ENCODE data around the gene CYREN. TPM values are rescaled to one million over a fixed set of nuclear protein-coding genes. Genes with fewer than 3 reads are reported as not detected.
A peak's percentile ranks its signal among the peaks of the same experiment; 100 is the strongest.

The CYREN gene
- total and polyA plus RNA-seq, 2 of the 13 experiments (the other 11 are each of a cell fraction or from before 2014, with no cell fraction given): 20.7 to 60.7 TPM

DNA sequence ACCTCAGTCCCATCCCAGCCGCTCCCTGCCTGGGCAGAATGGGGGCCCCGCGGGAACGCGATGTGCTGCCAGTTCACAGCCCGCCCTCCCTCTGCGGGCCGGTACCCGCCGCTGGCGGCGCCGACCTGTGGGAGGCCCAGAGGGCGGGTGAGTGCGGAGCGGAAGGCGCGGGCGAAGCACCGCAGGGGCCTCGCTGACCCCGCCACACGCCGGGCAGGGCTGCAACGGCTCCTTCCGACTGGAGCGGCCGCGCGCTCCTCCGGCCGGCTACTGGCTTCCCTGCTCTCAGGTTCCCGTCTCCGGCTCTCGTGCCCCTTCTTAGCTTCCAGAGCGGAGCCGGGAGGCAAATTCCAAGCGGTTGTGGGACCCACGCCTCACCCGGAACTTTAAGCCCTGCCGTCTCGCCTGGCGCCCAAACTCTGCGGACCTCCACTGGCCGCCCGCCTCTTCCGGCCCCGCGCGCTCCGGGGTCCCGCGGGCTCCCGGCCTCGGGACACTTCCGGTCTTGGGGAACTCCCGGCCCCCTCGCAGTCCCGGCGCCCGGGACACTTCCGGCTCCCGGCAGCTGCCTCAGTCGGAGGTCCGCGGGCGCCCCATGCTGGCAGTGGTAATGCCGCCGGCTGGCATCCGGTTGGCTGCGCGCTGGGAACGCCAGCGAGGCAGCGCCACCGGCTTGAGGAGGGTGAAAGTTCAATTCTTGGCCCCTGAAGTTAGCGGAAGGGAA lies at the start of gene CYREN (continued):
- TF ChIP-seq SOX6 (IDR thresholded peaks at IDR 0.05) (no peak), SOX6 (CRISPR knock-in tag; IDR thresholded peaks at IDR 0.05) (peak; percentile 83), CAMTA2 (CRISPR knock-in tag; IDR thresholded peaks at IDR 0.05; ENCODE audit: borderline replicate concordance) (peak; percentile 92), TEAD3 (CRISPR knock-in tag; optimal IDR thresholded peaks at IDR 0.05; ENCODE audit: borderline replicate concordance) (peak; percentile 86), NCOA5 (CRISPR knock-in tag; IDR thresholded peaks at IDR 0.05) (peak; percentile 58; the same call in 1 of the 2 replicates), ZNF33A (CRISPR knock-in tag; IDR thresholded peaks at IDR 0.05; ENCODE audit: borderline replicate concordance) (no peak; the same call in 1 of the 2 replicates), TCF7 (IDR thresholded peaks at IDR 0.05; ENCODE audit: low read depth) (no peak), ZNF776 (CRISPR knock-in tag; IDR thresholded peaks at IDR 0.05) (peak; percentile 66), ZNF335 (CRISPR knock-in tag; IDR thresholded peaks at IDR 0.05) (no peak)
- TF ChIP-seq, protein P1, sequence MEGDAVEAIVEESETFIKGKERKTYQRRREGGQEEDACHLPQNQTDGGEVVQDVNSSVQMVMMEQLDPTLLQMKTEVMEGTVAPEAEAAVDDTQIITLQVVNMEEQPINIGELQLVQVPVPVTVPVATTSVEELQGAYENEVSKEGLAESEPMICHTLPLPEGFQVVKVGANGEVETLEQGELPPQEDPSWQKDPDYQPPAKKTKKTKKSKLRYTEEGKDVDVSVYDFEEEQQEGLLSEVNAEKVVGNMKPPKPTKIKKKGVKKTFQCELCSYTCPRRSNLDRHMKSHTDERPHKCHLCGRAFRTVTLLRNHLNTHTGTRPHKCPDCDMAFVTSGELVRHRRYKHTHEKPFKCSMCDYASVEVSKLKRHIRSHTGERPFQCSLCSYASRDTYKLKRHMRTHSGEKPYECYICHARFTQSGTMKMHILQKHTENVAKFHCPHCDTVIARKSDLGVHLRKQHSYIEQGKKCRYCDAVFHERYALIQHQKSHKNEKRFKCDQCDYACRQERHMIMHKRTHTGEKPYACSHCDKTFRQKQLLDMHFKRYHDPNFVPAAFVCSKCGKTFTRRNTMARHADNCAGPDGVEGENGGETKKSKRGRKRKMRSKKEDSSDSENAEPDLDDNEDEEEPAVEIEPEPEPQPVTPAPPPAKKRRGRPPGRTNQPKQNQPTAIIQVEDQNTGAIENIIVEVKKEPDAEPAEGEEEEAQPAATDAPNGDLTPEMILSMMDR (CRISPR knock-in tag; IDR thresholded peaks at IDR 0.05): peak; percentile 95
- TF ChIP-seq, protein P2, sequence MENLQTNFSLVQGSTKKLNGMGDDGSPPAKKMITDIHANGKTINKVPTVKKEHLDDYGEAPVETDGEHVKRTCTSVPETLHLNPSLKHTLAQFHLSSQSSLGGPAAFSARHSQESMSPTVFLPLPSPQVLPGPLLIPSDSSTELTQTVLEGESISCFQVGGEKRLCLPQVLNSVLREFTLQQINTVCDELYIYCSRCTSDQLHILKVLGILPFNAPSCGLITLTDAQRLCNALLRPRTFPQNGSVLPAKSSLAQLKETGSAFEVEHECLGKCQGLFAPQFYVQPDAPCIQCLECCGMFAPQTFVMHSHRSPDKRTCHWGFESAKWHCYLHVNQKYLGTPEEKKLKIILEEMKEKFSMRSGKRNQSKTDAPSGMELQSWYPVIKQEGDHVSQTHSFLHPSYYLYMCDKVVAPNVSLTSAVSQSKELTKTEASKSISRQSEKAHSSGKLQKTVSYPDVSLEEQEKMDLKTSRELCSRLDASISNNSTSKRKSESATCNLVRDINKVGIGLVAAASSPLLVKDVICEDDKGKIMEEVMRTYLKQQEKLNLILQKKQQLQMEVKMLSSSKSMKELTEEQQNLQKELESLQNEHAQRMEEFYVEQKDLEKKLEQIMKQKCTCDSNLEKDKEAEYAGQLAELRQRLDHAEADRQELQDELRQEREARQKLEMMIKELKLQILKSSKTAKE (CRISPR knock-in tag; IDR thresholded peaks at IDR 0.05; ENCODE audit: borderline replicate concordance): peak; percentile 56; the same call in 1 of the 2 replicates
- TF ChIP-seq, protein P3, sequence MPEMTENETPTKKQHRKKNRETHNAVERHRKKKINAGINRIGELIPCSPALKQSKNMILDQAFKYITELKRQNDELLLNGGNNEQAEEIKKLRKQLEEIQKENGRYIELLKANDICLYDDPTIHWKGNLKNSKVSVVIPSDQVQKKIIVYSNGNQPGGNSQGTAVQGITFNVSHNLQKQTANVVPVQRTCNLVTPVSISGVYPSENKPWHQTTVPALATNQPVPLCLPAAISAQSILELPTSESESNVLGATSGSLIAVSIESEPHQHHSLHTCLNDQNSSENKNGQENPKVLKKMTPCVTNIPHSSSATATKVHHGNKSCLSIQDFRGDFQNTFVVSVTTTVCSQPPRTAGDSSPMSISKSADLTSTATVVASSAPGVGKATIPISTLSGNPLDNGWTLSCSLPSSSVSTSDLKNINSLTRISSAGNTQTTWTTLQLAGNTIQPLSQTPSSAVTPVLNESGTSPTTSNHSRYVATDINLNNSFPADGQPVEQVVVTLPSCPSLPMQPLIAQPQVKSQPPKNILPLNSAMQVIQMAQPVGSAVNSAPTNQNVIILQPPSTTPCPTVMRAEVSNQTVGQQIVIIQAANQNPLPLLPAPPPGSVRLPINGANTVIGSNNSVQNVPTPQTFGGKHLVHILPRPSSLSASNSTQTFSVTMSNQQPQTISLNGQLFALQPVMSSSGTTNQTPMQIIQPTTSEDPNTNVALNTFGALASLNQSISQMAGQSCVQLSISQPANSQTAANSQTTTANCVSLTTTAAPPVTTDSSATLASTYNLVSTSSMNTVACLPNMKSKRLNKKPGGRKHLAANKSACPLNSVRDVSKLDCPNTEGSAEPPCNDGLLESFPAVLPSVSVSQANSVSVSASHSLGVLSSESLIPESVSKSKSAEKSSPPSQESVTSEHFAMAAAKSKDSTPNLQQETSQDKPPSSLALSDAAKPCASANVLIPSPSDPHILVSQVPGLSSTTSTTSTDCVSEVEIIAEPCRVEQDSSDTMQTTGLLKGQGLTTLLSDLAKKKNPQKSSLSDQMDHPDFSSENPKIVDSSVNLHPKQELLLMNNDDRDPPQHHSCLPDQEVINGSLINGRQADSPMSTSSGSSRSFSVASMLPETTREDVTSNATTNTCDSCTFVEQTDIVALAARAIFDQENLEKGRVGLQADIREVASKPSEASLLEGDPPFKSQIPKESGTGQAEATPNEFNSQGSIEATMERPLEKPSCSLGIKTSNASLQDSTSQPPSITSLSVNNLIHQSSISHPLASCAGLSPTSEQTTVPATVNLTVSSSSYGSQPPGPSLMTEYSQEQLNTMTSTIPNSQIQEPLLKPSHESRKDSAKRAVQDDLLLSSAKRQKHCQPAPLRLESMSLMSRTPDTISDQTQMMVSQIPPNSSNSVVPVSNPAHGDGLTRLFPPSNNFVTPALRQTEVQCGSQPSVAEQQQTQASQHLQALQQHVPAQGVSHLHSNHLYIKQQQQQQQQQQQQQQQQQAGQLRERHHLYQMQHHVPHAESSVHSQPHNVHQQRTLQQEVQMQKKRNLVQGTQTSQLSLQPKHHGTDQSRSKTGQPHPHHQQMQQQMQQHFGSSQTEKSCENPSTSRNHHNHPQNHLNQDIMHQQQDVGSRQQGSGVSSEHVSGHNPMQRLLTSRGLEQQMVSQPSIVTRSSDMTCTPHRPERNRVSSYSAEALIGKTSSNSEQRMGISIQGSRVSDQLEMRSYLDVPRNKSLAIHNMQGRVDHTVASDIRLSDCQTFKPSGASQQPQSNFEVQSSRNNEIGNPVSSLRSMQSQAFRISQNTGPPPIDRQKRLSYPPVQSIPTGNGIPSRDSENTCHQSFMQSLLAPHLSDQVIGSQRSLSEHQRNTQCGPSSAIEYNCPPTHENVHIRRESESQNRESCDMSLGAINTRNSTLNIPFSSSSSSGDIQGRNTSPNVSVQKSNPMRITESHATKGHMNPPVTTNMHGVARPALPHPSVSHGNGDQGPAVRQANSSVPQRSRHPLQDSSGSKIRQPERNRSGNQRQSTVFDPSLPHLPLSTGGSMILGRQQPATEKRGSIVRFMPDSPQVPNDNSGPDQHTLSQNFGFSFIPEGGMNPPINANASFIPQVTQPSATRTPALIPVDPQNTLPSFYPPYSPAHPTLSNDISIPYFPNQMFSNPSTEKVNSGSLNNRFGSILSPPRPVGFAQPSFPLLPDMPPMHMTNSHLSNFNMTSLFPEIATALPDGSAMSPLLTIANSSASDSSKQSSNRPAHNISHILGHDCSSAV (CRISPR knock-in tag; IDR thresholded peaks at IDR 0.05; ENCODE audit: borderline replicate concordance): no peak
- TF ChIP-seq, protein P4, sequence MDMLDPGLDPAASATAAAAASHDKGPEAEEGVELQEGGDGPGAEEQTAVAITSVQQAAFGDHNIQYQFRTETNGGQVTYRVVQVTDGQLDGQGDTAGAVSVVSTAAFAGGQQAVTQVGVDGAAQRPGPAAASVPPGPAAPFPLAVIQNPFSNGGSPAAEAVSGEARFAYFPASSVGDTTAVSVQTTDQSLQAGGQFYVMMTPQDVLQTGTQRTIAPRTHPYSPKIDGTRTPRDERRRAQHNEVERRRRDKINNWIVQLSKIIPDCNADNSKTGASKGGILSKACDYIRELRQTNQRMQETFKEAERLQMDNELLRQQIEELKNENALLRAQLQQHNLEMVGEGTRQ (IDR thresholded peaks at IDR 0.05; ENCODE audit: low read depth, low read length): no peak
- TF ChIP-seq, protein P4 (CRISPR knock-in tag; IDR thresholded peaks at IDR 0.05; ENCODE audit: borderline replicate concordance): no peak; the same call in 1 of the 2 replicates
